CD4-positive, alpha-beta T cell treated with Interleukin-15 for 4 hours (primary cell): Measurements from ENCODE around the gene ZNF207.
"Not testable (repeated sequence)": the region's sequence is repeated elsewhere in the genome, so short reads cannot be mapped to it uniquely, and the experiment has no call there.

ENCODE experiments used
- DNase-seq: peaks from one replicate; pipeline ENCODE4 v3.0.0-alpha.2; 2020; ENCODE audit warnings: low spot score

Gene ZNF207

DNA sequence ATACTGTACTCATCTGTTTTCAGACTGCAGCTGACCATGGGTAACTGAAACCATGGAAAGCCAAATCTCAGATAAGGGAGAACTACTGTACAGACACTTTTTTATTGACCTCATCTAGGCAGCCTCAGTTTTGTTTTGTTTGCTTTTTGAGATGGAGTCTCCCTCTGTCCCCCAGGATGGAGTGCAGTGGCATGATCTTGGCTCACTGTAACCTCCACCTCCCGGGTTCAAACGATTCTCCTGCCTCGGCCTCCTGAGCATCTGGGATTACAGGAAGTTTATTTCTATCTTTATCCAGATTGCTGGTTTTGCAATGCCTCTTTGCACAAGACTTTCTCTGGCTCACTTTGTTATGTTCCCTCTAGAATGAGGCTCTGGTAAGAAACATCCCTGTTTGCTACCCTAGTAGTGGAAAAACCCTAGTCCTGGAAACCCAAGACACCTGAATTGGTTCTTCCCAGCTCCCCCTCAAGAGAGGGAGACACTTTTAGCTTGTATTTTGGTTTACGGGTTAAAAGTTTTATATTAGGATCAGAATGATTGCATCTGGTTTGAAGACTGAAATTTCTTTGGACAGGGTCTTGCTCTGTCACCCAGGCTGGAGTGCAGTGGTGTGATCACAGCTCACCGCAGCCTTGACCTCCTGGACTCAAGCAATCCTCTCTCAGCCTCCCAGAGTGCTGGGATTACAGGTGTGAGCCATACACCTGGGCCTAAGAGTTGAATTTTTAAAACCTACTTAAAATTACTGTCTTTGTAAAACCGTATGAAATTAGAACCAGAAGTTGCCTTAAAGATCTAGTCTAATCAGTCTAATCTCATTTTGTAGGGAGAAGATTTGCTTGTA lies 38.9 kb downstream of the ZNF207 start:
- DNase-seq = no peak

DNA sequence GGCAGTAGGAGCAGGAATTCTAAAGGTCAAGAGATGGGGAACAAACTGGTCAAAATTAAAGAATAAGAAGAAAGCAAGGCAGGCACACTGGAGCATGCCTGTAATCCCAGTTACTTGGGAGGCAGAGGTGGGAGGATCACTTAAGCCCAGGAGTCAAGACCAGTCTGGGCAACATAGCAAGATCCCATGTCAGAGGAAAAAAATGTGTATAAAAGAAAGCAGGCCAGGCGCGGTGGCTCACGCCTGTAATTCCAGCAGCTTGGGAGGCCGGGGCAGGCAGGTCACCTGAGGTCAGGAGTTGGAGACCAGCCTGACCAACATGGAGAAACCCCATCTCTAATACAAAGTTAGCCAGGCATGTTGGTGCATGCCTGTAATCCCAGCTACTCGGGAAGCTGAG lies 43.9 kb downstream of the ZNF207 start:
- no peak for DNase-seq

DNA sequence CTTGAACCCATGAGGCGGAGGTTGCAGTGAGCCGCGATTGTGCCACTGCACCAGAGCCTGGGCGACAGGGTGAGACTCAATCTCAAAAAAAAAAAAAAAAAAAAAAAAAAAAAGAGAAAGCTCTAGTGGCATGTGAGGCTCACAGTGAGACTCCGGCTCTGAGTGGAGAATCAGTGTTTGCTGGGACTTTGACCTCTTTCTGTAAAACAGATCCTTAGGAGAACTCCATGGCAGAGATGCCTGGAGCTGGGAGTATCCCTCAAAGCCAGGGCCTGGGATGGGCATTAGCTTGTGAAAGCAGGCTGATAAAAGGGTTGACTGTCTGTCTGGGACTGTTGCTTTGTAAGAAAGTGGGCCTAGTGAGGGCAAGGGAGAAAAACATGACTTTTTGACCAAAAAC lies 46.4 kb downstream of the ZNF207 start:
- no peak for DNase-seq

- DNase-seq = no peak
These were observed 49.0 kb downstream of the ZNF207 start for GRCh38 chr17:32398946-32399345.

DNA sequence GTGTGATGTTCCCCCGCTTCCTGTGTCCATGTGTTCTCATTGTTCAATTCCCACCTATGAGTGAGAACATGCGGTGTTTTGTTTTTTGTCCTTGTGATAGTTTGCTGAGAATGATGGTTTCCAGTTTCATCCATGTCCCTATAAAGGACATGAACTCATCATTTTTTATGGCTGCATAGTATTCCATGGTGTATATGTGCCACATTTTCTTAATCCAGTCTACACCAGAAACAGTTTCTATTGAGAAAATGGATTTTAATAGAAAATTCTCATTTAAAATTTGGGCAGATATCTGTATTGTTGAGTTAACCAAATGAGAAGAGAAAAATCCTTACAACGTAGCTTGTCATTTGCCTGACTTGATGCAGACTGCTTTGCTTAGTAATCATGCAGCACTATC lies 60.1 kb downstream of the ZNF207 start:
- not testable (repeated sequence) for DNase-seq

GRCh38 chr17:32426894-32427293 lies 76.9 kb downstream of the ZNF207 start:
- DNase-seq = no peak

GRCh38 chr17:32429598-32429997 lies 79.6 kb downstream of the ZNF207 start:
- no peak for DNase-seq
